Measurements from ENCODE around the gene MAB21L1.

MAB21L1 gene

DNA sequence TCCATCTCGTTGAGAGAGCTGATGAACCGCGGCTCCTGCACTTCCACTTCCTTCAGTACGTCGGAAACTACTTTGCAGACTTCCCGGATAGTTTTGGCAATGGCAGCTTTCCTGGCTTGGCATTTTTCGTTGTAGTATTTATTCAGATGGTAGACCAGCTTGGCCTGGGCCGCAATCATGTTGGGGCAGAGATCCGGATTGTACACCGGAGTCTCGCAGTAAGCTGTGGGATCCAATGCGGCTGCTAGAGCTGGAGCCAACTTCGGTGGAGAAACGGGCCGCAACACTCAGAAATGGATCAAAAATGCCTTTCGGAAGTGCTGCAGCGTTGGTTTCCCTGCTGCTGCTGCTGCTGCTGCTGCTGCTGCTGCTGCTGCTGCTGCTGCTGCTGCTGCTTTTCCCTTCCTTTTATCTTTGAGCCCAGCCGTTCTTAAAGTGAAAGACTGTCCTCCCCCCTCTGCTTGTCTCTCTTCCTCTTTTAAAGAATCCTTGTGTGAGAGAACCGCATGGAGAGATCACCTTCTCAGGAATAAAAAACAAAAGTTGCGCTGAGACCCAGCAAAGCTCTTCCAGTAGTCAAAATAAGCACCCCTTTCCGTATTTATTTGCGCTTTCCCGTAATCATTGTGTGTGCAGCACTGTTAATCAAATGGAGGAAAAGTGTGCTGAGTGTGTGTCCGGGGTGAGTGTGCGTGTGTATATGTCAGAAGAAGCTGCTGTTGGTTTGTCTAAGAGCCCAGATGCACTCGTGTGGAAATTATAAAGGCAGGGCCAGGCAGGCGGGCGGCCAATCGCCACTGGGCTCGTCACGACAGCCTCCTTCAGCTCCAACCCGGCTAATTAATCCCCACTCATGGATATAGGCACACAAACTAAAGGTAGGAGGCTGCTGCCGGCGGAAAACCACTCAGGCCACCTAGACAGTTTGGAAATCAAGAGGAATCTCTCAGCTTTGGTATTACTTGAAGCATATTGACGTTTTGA, at the start of gene MAB21L1:
Gene MAB21L1 (minus strand): TSS at position 730 of the 984 bp plus-strand sequence. CDS start 551 bp downstream, at position 179.
- Mint-ChIP-seq H3K4me3 (peak within 1 kb of the TSS; percentile 89), H3K36me3 (peaks cover 3% of the 10 kb centered on the region), H3K27me3 (peaks cover 61% of the 10 kb centered on the region), H3K4me1 (ENCODE audit: low read depth) (peaks cover 46% of the 10 kb centered on the region), H3K9me3 (ENCODE audit: low read depth) (peaks cover 4% of the 10 kb centered on the region), H3K27ac (no peak within 1 kb of the TSS)

DNA sequence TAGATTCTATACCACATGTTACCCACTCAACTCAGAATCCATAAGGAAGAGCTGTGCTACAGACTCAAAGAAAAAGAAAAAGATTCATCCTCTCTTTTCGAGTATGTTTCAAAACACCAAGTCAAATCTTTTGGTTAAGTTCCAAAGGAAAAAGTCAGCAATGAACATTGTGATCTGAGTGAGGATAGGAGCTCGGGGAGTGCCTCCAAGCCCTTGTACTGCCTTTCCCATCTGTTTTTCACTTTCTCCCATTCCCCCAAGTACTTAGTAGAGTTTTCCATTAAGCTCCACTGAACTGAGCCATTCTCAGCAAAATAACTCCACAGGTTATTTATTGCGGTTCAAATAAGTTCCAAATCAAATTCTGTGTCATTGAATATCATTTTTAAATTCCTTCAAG, 47.7 kb upstream of the MAB21L1 start:
- Mint-ChIP-seq H3K4me3 (no peak overlapping the region), H3K36me3 (peaks cover 5% of the 10 kb centered on the region), H3K4me1 (ENCODE audit: low read depth) (no peaks in the 10 kb centered on the region), H3K9me3 (ENCODE audit: low read depth) (no peaks in the 10 kb centered on the region), H3K27me3 (no peaks in the 10 kb centered on the region), H3K27ac (no peak overlapping the region)

DNA sequence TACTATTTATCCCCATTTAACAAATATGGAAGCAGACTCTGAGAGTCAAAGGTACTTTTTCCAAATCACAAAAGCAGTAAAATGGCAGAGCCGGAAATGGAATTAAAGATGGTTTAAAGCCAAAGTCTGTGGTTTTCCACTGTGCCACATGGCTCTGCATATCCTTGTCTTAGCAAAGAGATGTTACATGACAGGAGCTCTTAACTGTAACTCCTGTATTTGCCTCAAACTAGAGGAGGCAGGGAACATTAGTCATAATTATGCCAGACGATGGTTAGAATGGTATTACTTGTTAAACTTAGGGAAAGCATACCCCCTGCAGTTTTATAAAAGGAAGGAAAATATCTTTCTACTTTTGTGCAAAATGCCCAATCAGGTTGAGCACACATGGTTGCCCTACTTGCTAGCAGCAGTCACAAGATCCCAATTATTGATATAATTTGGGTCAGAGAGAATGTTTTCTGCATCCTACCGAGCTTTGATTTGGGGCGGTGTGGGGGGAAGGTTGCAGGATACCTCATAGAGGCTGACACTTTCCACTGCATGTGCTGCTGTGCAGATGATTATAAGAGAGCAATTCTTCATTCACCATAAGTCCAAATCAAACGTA, 42.0 kb upstream of the MAB21L1 start:
- Mint-ChIP-seq H3K4me3 (no peak overlapping the region), H3K4me1 (ENCODE audit: low read depth) (no peaks in the 10 kb centered on the region)

DNA sequence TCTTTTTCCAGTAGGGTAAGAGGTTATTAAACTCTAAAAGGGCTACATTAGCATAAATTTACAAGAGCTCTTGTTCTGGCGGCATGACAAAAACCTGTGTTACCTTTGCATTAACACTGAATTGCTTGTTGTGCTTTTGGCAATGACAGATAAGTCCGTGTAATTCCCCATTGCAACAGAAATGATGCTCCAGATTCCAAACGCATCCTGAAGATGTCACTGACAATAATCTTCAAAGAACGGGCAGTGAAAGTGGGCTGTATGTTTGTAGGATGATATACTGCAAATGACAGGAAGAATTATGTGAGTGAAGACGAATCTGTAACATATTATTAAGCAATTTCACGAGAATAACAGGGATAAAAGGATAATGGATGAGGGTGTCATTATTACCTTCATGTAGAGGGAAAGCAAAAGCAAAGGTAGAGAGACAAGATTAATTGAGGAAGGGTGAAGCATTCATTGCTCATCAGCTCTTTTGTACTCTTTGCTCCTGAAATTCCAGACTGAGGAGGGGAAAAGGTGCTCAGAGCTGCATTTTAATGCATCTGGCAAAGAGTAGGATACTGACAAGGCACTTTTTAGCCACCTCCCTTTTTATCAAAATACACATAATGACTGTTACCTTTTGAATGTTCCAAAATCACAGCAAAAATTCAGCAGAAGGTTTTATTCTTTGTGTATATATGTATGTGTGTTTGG, 38.5 kb upstream of the MAB21L1 start:
- Mint-ChIP-seq H3K27me3 (no peaks in the 10 kb centered on the region), H3K27ac (no peak overlapping the region), H3K4me3 (no peak overlapping the region), H3K36me3 (peaks cover 7% of the 10 kb centered on the region), H3K4me1 (ENCODE audit: low read depth) (no peaks in the 10 kb centered on the region), H3K9me3 (ENCODE audit: low read depth) (no peaks in the 10 kb centered on the region)

More for the DNA sequence above, 42.0 kb upstream of the MAB21L1 start:
- no peak overlapping the region for H3K27ac Mint-ChIP-seq
- no peaks in the 10 kb centered on the region for H3K9me3 Mint-ChIP-seq (ENCODE audit: low read depth)
- no peaks in the 10 kb centered on the region for H3K27me3 Mint-ChIP-seq
- H3K36me3 Mint-ChIP-seq = peaks cover 7% of the 10 kb centered on the region

DNA sequence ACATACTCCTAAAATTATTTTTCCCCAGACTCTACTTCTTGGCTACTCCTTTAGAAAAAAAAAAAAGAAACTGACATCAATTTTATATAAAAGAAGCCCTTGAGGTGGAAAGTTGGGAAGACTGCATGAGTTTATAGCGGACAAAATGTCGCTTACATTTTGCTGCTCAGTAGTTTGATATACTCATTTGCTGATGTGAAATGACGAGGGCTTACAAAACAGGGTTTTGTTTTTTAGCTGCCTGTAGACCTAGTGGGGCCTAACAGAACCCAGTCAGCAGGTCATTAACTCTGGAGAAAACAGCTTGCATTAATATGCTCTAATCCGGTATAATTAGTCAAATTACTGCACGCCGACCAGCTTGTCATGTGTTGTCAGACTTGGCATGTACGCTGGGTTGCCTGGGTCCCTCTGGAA, 37.6 kb upstream of the MAB21L1 start:
- Mint-ChIP-seq H3K4me3 (no peak overlapping the region), H3K27me3 (no peaks in the 10 kb centered on the region), H3K4me1 (ENCODE audit: low read depth) (no peaks in the 10 kb centered on the region), H3K36me3 (peaks cover 4% of the 10 kb centered on the region), H3K9me3 (ENCODE audit: low read depth) (no peaks in the 10 kb centered on the region), H3K27ac (no peak overlapping the region)

DNA sequence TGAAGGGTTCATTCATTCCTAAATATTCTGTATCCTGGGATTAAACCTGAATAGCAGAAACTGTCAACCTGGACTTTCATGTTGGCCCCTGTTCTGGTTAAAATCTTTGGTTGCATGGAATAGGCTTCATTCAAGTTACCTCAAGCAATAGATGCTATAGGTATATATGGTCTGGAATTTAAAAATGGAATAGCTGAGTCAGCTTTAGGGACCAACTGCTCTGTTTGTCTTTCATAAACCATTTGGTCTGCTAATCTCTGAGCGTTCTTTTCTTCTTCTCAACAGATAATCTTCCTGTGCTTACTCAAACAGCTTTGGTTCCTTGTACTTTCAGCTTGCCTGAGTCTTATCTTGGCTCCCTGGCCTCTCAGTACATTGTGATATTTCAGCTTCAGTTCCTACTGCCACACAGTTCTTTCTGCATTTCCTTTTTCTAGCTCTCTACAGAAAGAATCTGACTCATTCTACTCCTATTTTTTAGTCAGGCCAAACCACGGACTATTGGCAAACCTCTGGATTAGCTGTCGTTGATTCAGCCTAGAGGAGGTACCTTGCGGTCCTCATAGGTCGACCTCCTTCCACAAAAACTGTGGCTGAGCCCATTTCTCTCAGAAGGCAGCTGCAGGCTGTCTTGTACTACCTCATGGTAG, 35.9 kb upstream of the MAB21L1 start:
- H3K27me3 Mint-ChIP-seq = no peaks in the 10 kb centered on the region
- peaks cover 4% of the 10 kb centered on the region for H3K36me3 Mint-ChIP-seq
- no peak overlapping the region for H3K27ac Mint-ChIP-seq
- no peak overlapping the region for H3K4me3 Mint-ChIP-seq
- no peaks in the 10 kb centered on the region for H3K4me1 Mint-ChIP-seq (ENCODE audit: low read depth)
- H3K9me3 Mint-ChIP-seq (ENCODE audit: low read depth) = no peaks in the 10 kb centered on the region

DNA sequence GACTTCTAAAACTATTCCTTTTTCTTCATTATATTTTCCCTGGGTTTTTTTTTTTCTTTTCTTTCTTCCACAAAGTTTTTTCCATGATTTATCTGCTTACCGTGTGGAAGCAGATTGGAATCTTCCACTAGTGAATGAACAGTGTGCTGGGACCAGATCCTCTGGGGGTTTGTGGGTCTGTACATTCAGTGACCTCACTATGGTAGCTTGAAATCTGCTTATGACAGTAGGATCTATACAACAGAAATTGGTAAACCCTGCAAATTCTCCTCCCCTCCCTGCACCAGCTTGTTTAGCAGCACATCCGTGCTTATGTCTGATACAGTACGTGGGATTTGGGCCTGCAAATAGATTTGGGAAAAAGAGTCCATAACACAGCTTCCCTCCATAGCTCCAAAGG, 26.0 kb upstream of the MAB21L1 start:
- Mint-ChIP-seq H3K4me3 (no peak overlapping the region), H3K4me1 (ENCODE audit: low read depth) (no peaks in the 10 kb centered on the region), H3K27me3 (no peaks in the 10 kb centered on the region), H3K27ac (no peak overlapping the region), H3K9me3 (ENCODE audit: low read depth) (no peaks in the 10 kb centered on the region), H3K36me3 (no peaks in the 10 kb centered on the region)

DNA sequence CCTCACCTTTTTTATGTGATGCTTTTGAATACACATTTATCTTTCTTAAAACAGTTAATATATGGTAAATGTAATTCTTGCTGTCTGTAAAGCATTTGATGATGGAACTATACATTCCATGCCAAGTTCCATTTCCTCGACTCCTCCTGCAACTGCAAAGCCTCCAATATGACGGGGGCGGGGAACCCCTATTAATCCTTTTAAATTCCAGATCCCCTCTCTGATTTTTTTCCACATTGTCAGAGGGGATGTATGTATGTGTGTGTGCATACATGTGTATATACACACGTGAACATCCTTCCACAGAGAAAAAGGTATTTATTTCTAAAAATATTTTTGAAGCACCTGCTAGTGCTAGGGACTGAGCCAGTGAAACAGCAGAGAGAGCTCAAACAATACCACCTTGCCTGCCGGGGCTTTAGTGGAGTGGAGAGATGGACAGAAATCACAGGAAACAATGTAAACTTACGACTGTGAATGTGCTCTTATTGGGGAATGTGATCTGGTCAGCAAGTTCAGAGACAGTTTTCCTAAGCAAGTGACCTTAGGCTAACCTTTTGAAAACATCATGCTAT, 25.3 kb upstream of the MAB21L1 start:
- no peaks in the 10 kb centered on the region for H3K36me3 Mint-ChIP-seq
- no peak overlapping the region for H3K4me3 Mint-ChIP-seq
- no peaks in the 10 kb centered on the region for H3K9me3 Mint-ChIP-seq (ENCODE audit: low read depth)
- no peaks in the 10 kb centered on the region for H3K4me1 Mint-ChIP-seq (ENCODE audit: low read depth)
- H3K27ac Mint-ChIP-seq = no peak overlapping the region
- H3K27me3 Mint-ChIP-seq = no peaks in the 10 kb centered on the region

DNA sequence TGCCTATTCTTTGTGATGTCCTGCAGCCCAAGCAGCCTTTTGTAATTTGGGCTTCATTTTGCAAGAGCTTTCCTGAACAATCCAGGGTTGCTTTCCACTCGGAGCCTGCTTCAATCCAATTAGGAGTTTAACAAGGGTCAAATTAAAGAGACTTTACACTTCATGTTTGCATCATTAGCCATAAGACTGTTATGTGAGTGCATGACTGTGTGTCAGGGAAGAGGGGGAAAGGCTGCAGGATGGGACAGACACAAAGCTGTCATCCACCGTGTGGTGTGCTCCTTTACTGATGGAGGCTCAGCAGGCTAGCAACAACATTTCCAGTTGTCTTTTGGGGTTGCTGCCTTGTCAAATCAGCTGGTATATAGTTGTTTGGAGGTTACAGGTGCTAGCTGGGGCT, 23.7 kb upstream of the MAB21L1 start:
- H3K27ac Mint-ChIP-seq = no peak overlapping the region
- H3K4me1 Mint-ChIP-seq (ENCODE audit: low read depth) = no peaks in the 10 kb centered on the region
- H3K27me3 Mint-ChIP-seq = no peaks in the 10 kb centered on the region
- H3K4me3 Mint-ChIP-seq = no peak overlapping the region
- peaks cover 2% of the 10 kb centered on the region for H3K36me3 Mint-ChIP-seq
- peaks cover 3% of the 10 kb centered on the region for H3K9me3 Mint-ChIP-seq (ENCODE audit: low read depth)

DNA sequence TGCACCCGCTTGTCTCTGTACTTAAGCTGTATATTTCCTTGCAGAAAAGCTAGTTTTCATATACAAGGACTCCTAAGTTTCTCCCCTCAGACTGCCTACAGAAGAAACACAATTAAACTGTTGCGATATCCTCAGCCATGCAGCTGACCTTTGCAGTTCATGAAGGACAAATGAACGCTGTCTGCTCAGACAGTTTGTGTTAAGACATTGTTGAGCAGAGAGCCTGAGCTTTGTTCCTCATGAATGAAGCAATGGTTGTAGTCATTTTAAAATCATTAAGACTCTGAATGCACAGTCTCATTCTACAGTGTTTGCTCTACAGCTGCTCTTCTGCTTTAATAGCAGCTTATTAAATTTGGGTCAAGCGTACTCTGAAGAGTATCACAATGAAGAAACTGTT, 23.2 kb upstream of the MAB21L1 start:
- H3K9me3 Mint-ChIP-seq (ENCODE audit: low read depth) = peaks cover 3% of the 10 kb centered on the region
- no peaks in the 10 kb centered on the region for H3K4me1 Mint-ChIP-seq (ENCODE audit: low read depth)
- H3K36me3 Mint-ChIP-seq = peaks cover 2% of the 10 kb centered on the region
- H3K27me3 Mint-ChIP-seq = no peaks in the 10 kb centered on the region
- H3K4me3 Mint-ChIP-seq = no peak overlapping the region
- H3K27ac Mint-ChIP-seq = no peak overlapping the region

DNA sequence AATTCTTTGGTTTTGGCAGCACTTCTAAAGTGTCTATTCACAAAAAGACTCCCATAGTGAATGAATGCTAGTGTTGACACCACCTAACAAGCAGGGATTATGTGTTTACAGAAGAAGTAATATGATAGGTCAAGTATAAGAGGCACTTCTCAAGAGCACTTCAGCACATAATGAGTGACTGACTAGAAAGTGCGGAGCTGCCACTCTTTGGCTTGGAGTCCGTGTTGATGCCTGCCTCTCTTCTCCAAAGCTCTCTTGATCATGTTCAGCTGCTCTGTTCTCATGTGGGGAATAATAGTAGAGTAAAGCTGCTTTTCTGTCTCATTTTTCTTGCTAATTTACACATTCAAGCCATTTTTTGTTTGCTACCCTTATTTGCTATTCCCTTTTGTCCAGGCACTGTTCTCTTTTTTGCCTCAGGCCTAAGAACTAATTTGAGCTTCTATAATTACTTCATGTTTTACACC, 22.7 kb upstream of the MAB21L1 start:
- H3K27ac Mint-ChIP-seq = no peak overlapping the region
- peaks cover 3% of the 10 kb centered on the region for H3K9me3 Mint-ChIP-seq (ENCODE audit: low read depth)
- H3K36me3 Mint-ChIP-seq = peaks cover 5% of the 10 kb centered on the region
- no peaks in the 10 kb centered on the region for H3K4me1 Mint-ChIP-seq (ENCODE audit: low read depth)
- no peaks in the 10 kb centered on the region for H3K27me3 Mint-ChIP-seq
- no peak overlapping the region for H3K4me3 Mint-ChIP-seq

DNA sequence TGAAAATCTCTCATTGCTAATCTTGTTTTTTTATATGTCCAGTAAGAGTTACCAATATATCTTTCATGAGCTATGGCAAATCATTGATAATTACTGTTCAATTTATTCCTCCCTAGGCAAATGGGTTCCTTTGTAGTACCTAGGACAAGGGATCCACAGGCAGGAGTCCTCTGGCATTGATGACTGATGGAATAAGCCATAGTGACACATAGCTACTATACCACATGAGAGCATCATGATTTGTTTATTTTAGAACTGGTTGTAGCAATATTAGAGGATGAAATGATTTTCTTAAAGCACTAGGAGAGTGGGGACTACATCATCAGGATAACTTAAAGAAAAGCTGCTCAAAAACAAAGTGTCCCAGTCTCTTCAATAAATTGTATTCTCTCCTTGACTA, 21.7 kb upstream of the MAB21L1 start:
- H3K27me3 Mint-ChIP-seq = no peaks in the 10 kb centered on the region
- no peak overlapping the region for H3K4me3 Mint-ChIP-seq
- peaks cover 5% of the 10 kb centered on the region for H3K36me3 Mint-ChIP-seq
- no peak overlapping the region for H3K27ac Mint-ChIP-seq
- H3K9me3 Mint-ChIP-seq (ENCODE audit: low read depth) = peaks cover 3% of the 10 kb centered on the region
- H3K4me1 Mint-ChIP-seq (ENCODE audit: low read depth) = no peaks in the 10 kb centered on the region

DNA sequence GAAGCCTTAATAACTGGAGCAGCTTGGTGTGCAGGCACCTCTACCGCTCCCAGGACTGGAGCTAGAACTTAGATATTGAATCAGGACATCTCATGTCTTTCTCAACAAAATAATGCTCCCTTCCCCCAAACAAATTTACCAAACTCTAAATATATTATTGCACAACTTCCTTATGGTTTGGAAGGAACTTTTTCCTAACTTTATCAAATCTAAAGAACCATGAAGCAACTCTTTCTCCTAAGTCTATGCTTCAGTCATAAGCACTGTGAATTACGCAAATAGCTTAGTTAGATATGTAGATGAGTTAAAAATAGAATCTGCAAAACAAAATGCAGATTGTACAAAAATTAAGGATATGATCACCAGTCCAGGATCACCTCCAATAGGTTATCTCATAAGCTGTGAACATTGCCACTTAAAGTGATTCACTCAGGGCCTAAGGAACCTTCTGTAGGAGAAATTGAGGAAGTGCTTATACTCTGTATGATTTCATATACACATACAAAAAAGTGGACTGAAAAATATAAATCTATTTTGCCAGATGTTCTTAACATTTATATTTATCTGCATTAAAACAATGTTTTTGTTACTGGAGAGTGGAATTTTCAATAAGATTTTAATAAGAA, 20.4 kb upstream of the MAB21L1 start:
- Mint-ChIP-seq H3K4me1 (ENCODE audit: low read depth) (no peaks in the 10 kb centered on the region), H3K36me3 (peaks cover 8% of the 10 kb centered on the region), H3K27ac (no peak overlapping the region), H3K4me3 (no peak overlapping the region), H3K9me3 (ENCODE audit: low read depth) (peaks cover 3% of the 10 kb centered on the region), H3K27me3 (no peaks in the 10 kb centered on the region)

DNA sequence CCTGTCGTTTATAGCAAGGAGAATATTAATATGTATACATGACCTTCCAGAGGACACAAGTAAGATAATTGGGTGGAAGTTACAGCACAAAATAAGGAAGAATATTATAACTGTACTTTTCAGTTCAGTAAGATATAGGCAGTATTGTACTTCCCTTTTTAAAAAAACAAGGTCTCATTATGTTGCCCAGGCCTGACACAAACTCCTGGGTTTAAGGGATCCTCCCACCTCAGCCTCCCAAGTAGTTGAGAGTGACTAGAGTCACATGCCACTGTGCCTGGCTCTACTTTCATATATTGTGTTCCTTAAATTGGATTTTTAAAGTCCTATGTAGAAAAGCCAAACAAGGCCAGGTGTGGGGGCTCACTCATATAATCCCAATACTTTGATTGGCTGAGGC, 19.5 kb upstream of the MAB21L1 start:
- Mint-ChIP-seq H3K36me3 (peaks cover 10% of the 10 kb centered on the region), H3K4me1 (ENCODE audit: low read depth) (no peaks in the 10 kb centered on the region), H3K27me3 (no peaks in the 10 kb centered on the region), H3K27ac (no peak overlapping the region), H3K9me3 (ENCODE audit: low read depth) (peaks cover 3% of the 10 kb centered on the region), H3K4me3 (no peak overlapping the region)
